Mononuclear cell (primary cell): ENCODE measurements around the gene ZNF607. TPM values are rescaled to one million over a fixed set of nuclear protein-coding genes. Genes with fewer than 3 reads are reported as not detected.
"Not testable (repeated sequence)": the region's sequence is repeated elsewhere in the genome, so short reads cannot be mapped to it uniquely, and the experiment has no call there.

Experiments
- H3K27me3 ChIP-seq: 2 replicates; pipeline ENCODE4 v1.6.0; 2011; ENCODE audit warnings: low read length, control low read depth; ENCODE audit not compliant: insufficient read depth
- H3K4me1 ChIP-seq: 2 replicates; pipeline ENCODE4 v1.5.1; 2011; ENCODE audit warnings: mild to moderate bottlenecking, low read length, control low read depth; ENCODE audit not compliant: insufficient read depth
- H3K4me3 ChIP-seq: 2 replicates; pipeline ENCODE4 v1.5.1; 2011; ENCODE audit warnings: mild to moderate bottlenecking, low read length, moderate library complexity
- H3K9me3 ChIP-seq: 2 replicates; pipeline ENCODE4 v1.5.1; 2011; ENCODE audit warnings: low read depth, mild to moderate bottlenecking, control low read depth, low read length
- total RNA-seq: library from RNA; depleted of rRNA; stranded (reverse); fragments of >200 nt; gene quantifications from one replicate; pipeline ENCODE4 v1.2.3, GENCODE V29; 2012

The ZNF607 gene
- total RNA-seq, 1 donor = 0.73 TPM

DNA sequence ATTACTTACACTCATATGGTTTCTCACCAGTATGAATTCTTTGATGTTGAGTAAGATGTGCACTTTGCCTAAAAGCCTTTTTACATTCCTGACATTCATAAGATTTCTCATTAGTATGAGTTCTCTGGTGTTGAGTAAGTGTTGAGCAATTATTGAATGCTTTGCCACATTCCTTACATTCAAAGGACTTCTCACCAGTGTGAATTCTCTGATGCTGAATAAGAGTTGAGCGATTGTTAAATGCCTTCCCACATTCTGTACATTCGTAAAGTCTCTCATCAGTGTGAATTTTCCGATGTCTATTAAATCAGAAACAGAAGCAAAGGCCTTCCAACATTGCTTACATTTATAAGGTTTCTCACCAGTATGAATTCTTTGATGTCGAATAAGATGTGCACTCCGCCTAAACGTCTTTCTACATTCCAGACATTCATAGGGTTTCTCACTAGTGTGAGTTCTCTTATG is 50.1 kb downstream of the ZNF607 start:
- Histone ChIP-seq H3K9me3 (peaks cover 52% of the 10 kb centered on the region), H3K4me3 (no peak overlapping the region), H3K4me1 (no peaks in the 10 kb centered on the region), H3K27me3 (no peaks in the 10 kb centered on the region)

DNA sequence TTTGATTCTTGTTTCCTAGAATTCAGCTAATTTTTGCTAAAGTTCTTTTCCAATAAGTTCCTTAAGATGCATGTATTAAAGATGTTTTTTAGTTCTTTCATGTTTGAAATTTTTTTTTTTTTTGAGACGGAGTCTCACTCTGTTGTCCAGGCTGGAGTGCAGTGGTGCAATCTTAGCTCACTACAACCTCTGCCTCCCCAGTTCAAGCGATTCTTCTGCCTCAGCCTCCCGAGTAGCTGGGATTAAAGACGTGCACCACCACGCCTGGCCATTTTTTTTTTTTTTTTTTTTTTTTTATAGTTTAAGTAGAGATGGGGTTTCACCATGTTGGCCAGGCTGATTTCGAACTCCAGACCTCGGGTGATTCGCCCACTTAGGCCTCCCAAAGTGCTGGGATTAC is 62.4 kb downstream of the ZNF607 start:
- not testable (repeated sequence) for H3K27me3 ChIP-seq, H3K4me3 ChIP-seq, H3K9me3 ChIP-seq
- peaks cover 19% of the 10 kb centered on the region for H3K4me1 ChIP-seq

DNA sequence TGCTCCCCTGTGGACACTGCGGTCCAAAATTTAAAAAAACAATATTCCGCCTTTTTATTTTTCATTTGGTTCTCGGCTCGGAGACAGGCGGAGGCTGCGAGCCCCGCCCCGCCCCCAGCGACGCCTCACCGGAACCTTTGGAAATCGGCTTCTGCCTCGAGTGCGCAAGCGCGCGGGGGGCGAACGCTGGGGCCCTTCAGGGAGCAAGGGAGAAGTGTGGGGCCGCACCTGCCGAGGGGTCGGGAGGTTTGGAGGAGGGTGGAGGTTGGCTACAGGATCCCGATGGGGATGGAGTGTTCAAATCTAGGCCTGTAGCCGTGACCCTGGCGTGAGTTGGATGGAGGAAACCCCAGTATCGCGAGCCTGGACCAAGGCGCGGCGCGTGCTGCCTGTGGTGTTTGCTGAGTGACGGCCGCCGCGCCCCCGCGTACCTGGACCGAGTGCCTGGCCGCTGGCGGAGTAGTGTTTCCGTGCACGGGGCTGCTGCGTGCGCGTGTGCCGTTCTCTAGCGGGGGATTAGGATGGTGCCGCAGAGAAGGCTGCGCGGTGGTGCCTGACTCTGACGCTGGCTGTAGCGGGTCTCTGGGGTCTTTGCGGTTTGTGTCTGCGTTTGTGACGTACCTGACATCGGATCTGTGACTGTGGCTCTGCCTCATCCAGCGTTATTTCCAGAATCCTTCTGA is 63.7 kb downstream of the ZNF607 start:
- no peaks in the 10 kb centered on the region for H3K27me3 ChIP-seq
- H3K4me3 ChIP-seq = peak overlapping the region; percentile 59
- no peaks in the 10 kb centered on the region for H3K9me3 ChIP-seq
- peaks cover 19% of the 10 kb centered on the region for H3K4me1 ChIP-seq

DNA sequence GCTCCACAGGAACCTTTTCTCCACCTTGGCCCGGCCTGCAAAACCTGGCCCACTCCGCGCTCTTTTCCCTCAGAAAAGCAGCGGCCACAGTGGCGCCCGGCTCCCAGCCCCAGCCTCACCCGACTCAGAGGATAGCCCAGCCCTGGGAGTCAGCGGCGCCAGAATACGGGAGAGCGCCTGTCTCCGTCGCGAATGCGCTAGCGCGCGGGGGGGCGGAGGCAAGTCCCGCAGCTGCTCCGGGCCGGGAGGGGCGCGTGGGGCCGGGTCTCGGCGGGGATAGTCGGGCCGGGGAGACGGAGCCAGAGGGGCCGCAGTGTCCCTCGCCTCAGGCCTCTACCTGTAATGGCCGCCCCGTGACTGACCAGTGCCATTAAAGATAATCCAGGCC is 64.3 kb downstream of the ZNF607 start, which contains the start of gene ZFP30:
ZFP30 (minus strand) TSS at position 165 of the 388 bp plus-strand sequence. CDS start 7,643 bp downstream, outside the sequence.
- Histone ChIP-seq H3K4me3 (peak within 1 kb of the TSS; percentile 59), H3K4me1 (peaks cover 19% of the 10 kb centered on the region), H3K9me3 (no peaks in the 10 kb centered on the region), H3K27me3 (no peaks in the 10 kb centered on the region)

DNA sequence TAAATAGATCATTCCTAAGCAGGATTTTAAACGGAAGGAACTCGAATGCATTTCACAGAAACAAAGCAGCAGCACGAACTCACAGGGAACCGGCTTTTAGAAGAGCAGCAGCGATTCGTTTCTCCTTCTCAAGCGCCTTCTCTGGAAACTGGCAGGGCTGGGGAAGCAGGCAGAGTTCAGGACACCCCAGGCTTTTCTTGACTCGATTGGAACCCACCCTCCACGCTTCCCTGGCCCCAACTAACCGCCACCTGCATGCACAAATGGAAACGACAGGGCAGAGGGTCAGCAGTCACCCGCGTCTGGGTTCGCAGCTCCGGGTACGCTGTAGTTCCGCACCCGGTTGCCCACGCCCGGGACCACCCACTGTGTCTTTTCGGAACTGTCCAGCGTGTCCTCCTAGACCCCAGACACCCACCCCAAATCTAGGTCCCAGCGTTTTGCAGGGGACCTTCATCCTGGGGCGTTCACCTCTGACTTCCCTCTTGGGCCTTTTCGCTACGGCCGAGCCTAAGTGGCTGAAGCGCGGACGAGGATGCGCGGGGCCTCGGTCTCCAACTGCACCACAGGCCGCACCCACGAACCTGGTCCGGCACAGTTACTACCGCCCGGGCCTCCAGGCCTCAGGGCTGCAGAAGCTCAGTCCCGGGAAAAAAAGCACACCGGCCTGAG is 64.8 kb downstream of the ZNF607 start:
- Histone ChIP-seq H3K27me3 (no peaks in the 10 kb centered on the region), H3K4me1 (peaks cover 19% of the 10 kb centered on the region), H3K9me3 (no peaks in the 10 kb centered on the region), H3K4me3 (peak overlapping the region; percentile 59)

DNA sequence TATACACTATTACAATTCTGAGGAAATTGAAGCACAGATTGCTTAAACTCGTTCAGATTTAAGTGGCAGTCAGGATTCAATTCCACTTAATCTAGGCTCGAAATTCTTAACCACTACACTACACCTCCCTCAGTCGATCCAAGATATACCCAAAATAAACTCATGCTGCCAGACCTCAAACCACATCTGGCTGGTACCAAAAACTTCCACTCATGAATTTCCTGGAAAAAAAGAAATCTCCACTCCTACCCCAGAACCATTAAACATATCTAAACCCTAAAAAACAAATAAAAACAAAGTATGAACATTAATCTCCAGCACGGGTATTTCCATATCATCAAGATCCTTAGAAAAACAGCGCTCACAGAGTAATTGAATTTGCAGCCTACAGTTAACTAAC is 65.4 kb downstream of the ZNF607 start:
- peak overlapping the region; percentile 59 for H3K4me3 ChIP-seq
- no peaks in the 10 kb centered on the region for H3K9me3 ChIP-seq
- peaks cover 19% of the 10 kb centered on the region for H3K4me1 ChIP-seq
- H3K27me3 ChIP-seq = no peaks in the 10 kb centered on the region

Other genes starting within 250 kb of the ZNF607 start
- 2.8 TPM for gene ZNF793, start 212.8 kb downstream of the ZNF607 start, total RNA-seq
- gene ZNF571, start 125.0 kb downstream of the ZNF607 start, total RNA-seq = 15.6 TPM
- gene ZNF540, start 124.9 kb downstream of the ZNF607 start, total RNA-seq = 7.5 TPM
- gene ZFP30, start 64.3 kb downstream of the ZNF607 start, total RNA-seq = 6.6 TPM
- gene ZNF573, start 59.8 kb upstream of the ZNF607 start, total RNA-seq = 3.1 TPM
- gene WDR87, start 186.8 kb upstream of the ZNF607 start, total RNA-seq = under 0.01 TPM
- 12.8 TPM for gene SIPA1L3, start 187.4 kb upstream of the ZNF607 start, total RNA-seq